BJ (cell line): ENCODE measurements around the gene MR1. TPM values are rescaled to one million over a fixed set of nuclear protein-coding genes. Genes with fewer than 3 reads are reported as not detected.

ENCODE experiments used
- CTCF ChIA-PET: fragments of 350-600 bp; formaldehyde crosslinking; extraction: SDS; loops from one replicate; lab custom pipeline; 2021; ENCODE audit warnings: antibody characterized with exemption, inconsistent platforms; lab: Yijun Ruan, JAX
- POLR2A ChIA-PET: fragments of 300-600 bp; sonication (Branson Sonifier 250); formaldehyde crosslinking; extraction: SDS; loops from one replicate; lab custom pipeline; 2021; ENCODE audit warnings: antibody characterized with exemption; lab: Charles Lee
- DNase-seq: peaks from one replicate; pipeline ENCODE4 v3.0.0-alpha.2; 2011; ENCODE audit warnings: low read depth
- H3K27me3 ChIP-seq: 2 replicates; pipeline ENCODE4 v1.6.0; 2011; ENCODE audit warnings: low read length; ENCODE audit not compliant: control insufficient read depth, insufficient read depth
- H3K36me3 ChIP-seq: 2 replicates; pipeline ENCODE4 v1.5.1; 2011; ENCODE audit warnings: low read length; ENCODE audit not compliant: control insufficient read depth, insufficient read depth
- H3K4me3 ChIP-seq: 2 replicates; pipeline ENCODE4 v1.5.1; 2011; ENCODE audit warnings: low read depth, mild to moderate bottlenecking, control low read depth, low read length
- polyA plus RNA-seq: library from polyadenylated mRNA; depleted of rRNA; stranded (reverse); fragments of >200 nt; gene quantifications from 2 replicates; pipeline ENCODE4 v1.2.3, GENCODE V29; 2011
- TF ChIP-seq, protein P1 (sequence below): IDR thresholded peaks from 2 replicates; pipeline ENCODE4 v1.5.1; 2011; ENCODE audit warnings: low read depth, mild to moderate bottlenecking, control low read depth, inconsistent platforms, low read length, moderate library complexity; ENCODE audit not compliant: insufficient read depth

MR1 gene
- polyA plus RNA-seq, 1 experiment = 25.0 TPM

DNA sequence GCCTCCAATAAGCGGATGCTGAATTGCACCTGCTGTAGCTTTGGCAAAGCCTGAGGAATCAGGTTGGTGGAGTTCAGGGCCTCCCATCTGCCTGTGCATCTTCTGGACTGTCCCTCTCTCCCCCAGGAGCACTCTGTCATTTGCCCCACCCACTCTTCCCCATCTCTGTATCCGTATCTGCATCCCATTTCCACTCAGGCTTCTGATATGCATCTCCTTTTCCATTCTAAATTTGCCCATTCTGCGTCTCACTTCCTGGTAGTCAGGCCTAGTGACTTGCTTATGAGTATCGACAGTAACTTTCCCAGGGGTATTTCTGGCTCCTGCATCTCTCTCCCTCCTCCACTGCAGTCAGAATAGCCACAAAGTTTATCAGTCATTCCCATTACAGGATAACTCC is 15.6 kb downstream of the MR1 start:
- CTCF ChIA-PET = no interaction called here
- Histone ChIP-seq H3K36me3 (no peaks in the 10 kb centered on the region), H3K27me3 (no peaks in the 10 kb centered on the region), H3K4me3 (no peak overlapping the region)
- no peak for DNase-seq
- POLR2A ChIA-PET = no interaction called here
- TF ChIP-seq, protein P1, sequence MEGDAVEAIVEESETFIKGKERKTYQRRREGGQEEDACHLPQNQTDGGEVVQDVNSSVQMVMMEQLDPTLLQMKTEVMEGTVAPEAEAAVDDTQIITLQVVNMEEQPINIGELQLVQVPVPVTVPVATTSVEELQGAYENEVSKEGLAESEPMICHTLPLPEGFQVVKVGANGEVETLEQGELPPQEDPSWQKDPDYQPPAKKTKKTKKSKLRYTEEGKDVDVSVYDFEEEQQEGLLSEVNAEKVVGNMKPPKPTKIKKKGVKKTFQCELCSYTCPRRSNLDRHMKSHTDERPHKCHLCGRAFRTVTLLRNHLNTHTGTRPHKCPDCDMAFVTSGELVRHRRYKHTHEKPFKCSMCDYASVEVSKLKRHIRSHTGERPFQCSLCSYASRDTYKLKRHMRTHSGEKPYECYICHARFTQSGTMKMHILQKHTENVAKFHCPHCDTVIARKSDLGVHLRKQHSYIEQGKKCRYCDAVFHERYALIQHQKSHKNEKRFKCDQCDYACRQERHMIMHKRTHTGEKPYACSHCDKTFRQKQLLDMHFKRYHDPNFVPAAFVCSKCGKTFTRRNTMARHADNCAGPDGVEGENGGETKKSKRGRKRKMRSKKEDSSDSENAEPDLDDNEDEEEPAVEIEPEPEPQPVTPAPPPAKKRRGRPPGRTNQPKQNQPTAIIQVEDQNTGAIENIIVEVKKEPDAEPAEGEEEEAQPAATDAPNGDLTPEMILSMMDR = no peak

DNA sequence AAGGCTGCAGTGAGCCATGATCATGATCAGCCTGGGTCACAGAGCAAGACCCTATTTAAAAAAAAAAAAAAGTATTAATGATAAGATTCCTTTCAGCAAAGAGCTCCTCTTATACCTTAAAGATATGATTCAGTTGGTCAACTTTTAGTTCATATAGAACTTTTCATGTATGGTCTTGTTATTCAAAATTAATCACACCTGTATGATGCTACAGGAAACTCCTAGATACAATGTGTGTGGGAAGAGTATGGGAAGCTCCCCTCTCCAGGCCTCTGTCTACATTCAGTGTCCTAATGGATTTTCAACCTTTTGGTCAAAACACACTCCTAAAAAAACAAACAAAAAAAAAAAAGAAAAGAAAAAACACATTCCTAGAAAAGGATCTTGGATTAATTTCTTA is 17.1 kb downstream of the MR1 start:
- CTCF ChIA-PET = interaction anchor here (0.6 kb wide), 1 partner anchor 10 kb away, joined by 5 read pairs; no protein-coding TSS in a partner anchor
- POLR2A ChIA-PET = interaction anchor here (0.6 kb wide), 1 partner anchor 18 kb away, joined by 4 read pairs; no protein-coding TSS in a partner anchor
- TF ChIP-seq, protein P1 = no peak
- Histone ChIP-seq H3K36me3 (no peaks in the 10 kb centered on the region), H3K4me3 (no peak overlapping the region), H3K27me3 (no peaks in the 10 kb centered on the region)
- no peak for DNase-seq

DNA sequence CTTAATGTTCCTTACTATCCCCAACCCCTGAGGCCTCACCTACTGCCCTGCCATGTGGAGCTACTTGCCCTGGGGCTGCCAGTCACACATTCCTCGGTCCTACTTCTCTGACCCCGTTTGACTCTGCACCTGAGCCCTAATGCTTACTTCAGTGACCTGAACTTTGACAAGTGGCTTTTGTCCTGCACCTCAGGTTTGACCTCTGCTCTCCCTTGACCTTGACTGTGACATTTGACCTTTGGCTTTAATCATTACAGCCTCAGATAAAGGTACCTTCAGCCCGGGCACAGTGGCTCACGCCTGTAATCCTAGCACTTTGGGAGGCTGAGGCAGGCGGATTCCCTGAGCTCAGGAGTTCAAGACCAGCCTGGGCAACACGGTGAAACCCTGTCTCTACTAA is 22.8 kb downstream of the MR1 start:
- Histone ChIP-seq H3K27me3 (no peaks in the 10 kb centered on the region), H3K36me3 (no peaks in the 10 kb centered on the region), H3K4me3 (no peak overlapping the region)
- POLR2A ChIA-PET = no interaction called here
- CTCF ChIA-PET = interaction anchor here (0.8 kb wide), 2 partner anchors 19 to 448 kb away, joined by 3 read pairs; no protein-coding TSS in a partner anchor
- DNase-seq = no peak
- TF ChIP-seq, protein P1 = no peak

DNA sequence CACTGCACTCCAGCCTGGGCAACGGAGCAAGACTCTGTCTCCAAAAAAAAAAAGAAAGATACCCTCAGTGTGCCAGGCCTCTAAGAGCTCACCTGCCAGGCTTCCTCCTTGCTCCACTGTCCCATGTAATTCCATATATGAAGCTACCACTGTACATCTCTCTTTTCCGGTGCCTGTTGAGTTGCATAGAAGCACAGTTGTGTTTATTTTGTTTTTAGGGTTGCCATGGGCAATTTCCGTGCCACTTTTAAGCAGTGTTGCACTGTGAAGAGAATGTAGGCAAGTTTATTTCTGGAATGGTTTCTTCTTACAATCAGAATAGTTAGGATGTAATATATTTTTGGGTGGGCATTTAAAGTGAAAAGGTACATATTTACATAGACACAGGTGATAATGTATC is 23.3 kb downstream of the MR1 start:
- no peak for DNase-seq
- Histone ChIP-seq H3K27me3 (no peaks in the 10 kb centered on the region), H3K36me3 (no peaks in the 10 kb centered on the region), H3K4me3 (no peak overlapping the region)
- TF ChIP-seq, protein P1 = no peak
- CTCF ChIA-PET = interaction anchor here (0.8 kb wide), 1 partner anchor 18 kb away, joined by 3 read pairs; no protein-coding TSS in a partner anchor
- POLR2A ChIA-PET = no interaction called here

DNA sequence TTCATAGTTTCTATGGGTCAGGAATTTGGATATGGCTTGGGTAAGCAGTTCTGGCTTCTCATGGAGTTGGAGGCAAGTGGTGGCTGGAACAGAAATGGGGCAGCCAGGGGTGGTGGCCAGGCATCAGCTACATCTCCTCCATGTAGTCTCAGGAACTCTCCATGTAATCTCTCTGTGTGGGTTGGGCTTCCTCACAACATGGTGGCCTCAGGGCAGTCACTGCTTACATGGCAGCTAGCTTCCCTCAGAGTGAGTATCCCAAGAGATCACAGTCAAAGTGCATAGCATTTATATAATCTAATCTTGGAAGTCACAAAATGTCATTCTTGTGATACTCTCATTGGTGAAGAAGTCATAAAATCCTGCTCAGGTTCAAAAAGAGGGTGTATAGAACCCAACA is 25.7 kb downstream of the MR1 start:
- H3K36me3 ChIP-seq = no peaks in the 10 kb centered on the region
- ChIA-PET POLR2A (no interaction called here), CTCF (interaction anchor here (1.8 to 2.1 kb wide), 2 partner anchors 21 to 83 kb away, joined by 4 to 6 read pairs; no protein-coding TSS in a partner anchor)
- H3K27me3 ChIP-seq = no peaks in the 10 kb centered on the region
- TF ChIP-seq, protein P1 = no peak
- DNase-seq = no peak
- no peak overlapping the region for H3K4me3 ChIP-seq
